GM18502 (cell line): ENCODE results near the gene PLEKHN1.

Experiments used
- ATAC-seq: cut with Tn5 transposase; IDR thresholded peaks from one replicate; pipeline ENCODE4 v1.9.1; 2021; ENCODE audit warnings: mild to moderate bottlenecking; ENCODE audit not compliant: unreplicated experiment, poor library complexity

Gene PLEKHN1, protein sequence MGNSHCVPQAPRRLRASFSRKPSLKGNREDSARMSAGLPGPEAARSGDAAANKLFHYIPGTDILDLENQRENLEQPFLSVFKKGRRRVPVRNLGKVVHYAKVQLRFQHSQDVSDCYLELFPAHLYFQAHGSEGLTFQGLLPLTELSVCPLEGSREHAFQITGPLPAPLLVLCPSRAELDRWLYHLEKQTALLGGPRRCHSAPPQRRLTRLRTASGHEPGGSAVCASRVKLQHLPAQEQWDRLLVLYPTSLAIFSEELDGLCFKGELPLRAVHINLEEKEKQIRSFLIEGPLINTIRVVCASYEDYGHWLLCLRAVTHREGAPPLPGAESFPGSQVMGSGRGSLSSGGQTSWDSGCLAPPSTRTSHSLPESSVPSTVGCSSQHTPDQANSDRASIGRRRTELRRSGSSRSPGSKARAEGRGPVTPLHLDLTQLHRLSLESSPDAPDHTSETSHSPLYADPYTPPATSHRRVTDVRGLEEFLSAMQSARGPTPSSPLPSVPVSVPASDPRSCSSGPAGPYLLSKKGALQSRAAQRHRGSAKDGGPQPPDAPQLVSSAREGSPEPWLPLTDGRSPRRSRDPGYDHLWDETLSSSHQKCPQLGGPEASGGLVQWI

DNA sequence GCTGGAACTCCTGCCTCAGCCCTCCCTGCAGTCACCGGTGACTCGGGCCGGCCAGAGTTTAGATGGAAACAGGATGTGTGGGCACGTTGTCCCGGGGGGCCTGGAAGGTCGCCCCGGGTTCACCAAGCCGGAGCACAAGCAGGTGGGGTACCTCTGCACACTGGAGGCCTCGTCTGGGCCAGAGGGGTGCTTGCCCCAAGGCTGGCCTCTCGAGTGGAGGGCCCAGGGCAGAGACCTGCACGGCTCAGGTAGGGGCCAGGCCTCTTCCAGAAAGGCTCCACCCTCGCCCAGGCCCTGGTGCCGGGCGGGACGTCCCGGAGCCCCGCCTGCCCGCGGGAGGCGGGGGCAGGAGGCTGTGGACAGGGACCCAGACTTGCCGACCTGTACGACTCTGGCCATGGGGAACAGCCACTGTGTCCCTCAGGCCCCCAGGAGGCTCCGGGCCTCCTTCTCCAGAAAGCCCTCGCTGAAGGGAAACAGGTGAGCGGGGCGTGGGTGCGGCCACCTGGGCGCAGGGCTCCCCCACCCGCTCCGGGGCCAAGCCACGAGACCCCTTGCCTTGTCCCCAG, at the start of gene PLEKHN1:
TSS of gene PLEKHN1 (plus strand) at position 348 of the 569 bp plus-strand sequence. CDS start at position 398, 50 bp downstream.
- peak; percentile 45 for ATAC-seq

GRCh38 chr1:917076-917459, 49.2 kb upstream of the PLEKHN1 start:
- ATAC-seq, result no peak

- ATAC-seq, result no peak
These were observed 48.7 kb upstream of the PLEKHN1 start for GRCh38 chr1:917466-918091.

- no peak for ATAC-seq
These were observed 47.9 kb upstream of the PLEKHN1 start for GRCh38 chr1:918353-918752.

DNA sequence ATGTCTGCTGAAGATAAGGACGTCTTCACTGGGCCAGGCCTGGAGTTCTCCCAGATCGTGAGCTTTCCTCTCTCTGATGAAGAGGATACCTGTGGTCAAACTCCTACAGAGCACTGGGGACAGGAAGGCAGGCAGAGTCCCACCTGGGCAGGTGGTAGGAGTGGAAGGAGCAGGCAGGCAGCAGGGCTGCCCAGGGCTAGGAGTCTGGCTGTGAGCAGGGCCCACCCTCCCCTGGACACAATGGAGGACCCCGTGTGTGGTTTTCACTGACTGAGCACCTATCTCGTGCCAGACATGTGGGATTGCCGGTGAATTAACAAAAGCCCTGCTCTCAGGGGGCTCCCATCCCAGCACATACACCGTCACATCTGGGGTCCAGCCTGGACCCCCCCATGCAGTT, 47.4 kb upstream of the PLEKHN1 start:
- no peak for ATAC-seq

DNA sequence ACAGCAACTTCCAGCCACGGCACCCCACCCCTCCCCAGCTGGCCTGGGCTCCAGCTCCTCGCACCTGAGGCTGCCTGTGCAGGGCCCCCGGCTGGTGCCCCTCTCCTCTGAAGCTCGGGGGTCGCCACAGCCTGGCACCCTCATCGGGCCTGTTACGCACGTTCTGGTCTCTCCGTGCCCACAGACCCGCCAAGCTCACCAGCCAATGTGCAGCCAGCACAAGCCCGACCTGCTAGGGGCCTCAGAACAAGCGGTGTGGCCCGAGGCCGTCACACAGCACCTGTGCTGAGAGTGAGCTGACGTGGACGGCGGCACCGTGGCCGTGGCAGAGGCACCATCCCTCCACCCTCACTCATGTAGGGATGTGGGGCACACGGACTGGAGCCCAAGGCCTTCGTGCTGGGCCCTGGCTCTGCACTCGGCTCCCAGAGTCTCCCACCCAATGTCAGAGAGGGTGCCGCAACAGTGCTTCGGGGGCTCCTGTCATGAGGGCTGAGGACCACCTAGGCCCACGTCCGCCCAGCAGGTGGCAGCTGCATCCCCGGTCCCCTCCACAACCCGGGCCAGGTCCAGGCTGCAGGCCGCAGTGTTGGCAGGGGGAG, 46.9 kb upstream of the PLEKHN1 start:
- ATAC-seq, result no peak

- ATAC-seq, result no peak
These were observed 46.3 kb upstream of the PLEKHN1 start for GRCh38 chr1:920010-920409.

DNA sequence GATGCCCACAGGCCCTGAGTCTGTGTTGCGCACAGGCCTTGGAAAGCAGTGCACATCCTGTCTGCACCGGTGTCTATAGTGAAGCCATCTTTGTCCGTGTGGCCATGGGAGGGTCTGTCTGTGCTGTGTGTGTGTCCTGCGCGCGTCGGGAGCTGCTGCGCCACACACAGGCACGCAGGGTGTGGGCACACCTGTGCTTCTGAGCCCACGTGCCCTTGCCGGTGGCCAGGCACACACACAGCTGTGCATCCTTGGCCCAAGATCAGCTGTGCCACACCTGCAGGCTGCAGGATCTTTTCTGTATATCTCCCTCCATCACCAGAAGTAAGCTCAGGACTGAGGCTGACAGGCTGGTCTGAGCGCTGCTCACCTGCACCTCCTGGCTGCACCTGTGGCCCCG, 45.8 kb upstream of the PLEKHN1 start:
- ATAC-seq, result no peak

DNA sequence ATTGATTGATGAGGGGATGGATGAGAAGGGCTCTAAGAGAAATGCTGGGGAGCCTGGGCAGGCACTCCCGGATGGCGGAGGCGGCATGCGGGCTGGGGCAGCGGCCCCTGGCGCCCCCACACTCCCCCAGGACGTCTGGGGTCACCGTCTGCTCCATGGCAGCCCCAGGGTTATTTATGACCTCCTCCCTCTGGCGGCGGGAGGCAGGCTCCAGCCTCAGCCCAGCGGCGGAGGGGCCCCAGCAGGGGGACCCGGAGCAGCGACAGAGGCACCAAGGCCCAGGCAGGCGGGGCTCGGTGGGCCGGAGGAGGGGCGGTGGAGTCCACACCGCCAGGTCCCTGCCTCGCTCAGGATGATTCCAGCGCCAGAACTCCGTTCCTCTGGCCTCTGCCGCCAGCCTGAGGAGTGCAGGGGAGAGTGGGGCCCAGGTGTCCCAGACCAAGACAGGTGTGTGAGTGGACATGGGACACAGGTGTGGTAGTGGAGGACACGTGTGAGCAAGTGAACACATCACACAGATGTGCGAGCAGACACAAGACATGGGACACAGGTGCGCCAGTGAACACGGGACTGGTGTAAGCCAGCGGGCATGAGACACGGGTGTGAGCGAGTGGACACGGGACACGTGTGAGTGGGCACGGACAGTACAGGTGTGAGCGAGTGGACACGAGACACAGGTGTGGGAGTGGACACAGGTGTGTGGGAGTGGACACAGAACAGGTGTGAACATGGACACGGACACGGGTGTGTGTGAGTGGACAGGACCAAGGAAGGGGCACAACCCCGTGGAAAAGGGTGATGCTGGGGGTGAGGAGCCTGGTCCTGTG, 45.1 kb upstream of the PLEKHN1 start:
- no peak for ATAC-seq

DNA sequence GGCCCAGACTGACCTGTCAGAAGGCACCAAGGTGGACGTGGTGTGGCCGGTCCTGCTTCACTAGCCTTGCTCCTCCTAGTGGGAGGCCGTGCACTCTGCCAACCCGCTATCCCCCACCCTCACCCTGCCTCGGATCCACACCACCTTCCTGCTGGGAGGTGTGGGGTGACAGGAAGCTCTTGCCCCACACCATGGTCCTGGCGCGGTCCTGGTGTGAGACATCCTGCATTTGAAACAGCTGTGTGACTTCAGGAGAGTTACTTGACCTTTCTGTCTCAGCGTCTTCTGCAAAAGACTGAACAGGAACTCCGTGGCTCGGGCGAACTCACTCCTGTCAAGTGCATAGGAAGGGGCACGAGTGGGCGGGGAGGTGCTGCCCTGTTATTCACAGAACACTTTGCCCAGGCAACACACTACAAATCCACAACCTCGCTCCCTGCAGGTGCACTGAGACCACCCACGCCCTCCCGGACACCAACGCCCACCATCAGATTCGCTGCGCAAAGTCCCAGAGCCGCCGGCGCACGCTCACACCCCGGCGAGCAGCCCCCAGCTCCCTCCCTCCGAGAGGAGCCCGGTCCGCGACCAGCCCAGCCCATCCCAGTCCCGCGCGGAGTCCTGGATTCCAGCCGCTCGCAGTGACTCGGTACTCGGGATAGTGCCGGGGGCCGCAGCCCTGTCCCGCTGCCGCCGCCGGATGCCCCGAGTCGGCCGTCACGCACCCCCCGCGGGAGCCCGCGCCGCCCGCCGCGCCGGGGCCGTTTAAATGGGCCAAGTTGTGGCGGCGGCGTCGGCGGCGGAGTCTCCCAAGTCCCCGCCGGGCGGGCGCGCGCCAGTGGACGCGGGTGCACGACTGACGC, 42.9 kb upstream of the PLEKHN1 start, which contains the start of gene SAMD11:
TSS of gene SAMD11 (plus strand) at position 793 of the 860 bp plus-strand sequence. CDS start 509 bp downstream, outside the sequence.
- ATAC-seq, result no peak

- no peak for ATAC-seq
These were observed 42.2 kb upstream of the PLEKHN1 start for GRCh38 chr1:923991-924655.

DNA sequence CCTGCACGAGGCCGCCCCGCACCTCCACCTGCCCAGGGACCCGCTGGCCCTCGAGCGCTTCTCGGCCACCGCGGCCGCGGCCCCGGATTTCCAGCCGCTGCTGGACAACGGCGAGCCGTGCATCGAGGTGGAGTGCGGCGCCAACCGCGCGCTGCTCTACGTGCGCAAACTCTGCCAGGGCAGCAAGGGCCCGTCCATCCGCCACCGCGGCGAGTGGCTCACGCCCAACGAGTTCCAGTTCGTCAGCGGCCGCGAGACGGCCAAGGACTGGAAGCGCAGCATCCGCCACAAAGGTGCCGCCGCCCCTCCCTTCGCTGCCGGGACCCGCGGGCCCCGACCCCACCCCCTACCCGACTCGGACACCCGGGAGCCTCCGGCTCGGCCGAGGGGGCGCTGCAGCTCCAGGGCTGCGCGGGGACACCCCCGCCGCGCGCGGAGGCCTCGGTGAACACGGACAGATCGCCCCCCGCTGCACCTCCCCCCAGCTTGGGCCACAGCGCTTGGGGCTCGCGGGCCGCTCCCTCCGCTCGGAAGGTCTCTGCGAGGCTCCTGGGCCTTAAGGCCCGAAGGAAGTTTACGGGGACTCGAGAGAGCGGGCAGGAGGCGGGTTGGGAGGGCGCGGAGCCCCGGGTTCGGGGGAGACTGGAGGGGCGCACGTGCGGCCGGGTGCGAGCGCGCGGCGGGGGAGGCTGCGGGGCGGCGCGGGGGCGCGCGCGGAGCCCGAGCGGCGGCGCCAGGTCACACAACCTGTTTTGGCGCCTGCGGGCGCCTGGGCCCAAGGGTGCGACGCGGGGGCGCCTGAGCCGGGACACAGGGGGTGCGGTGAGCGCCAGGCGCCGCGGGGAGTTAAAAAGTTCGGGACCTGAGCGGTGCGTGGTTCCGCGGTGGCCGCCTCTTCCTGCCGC, 41.4 kb upstream of the PLEKHN1 start:
- ATAC-seq, result no peak

- ATAC-seq, result no peak
These were observed 40.5 kb upstream of the PLEKHN1 start for GRCh38 chr1:925561-926421.

DNA sequence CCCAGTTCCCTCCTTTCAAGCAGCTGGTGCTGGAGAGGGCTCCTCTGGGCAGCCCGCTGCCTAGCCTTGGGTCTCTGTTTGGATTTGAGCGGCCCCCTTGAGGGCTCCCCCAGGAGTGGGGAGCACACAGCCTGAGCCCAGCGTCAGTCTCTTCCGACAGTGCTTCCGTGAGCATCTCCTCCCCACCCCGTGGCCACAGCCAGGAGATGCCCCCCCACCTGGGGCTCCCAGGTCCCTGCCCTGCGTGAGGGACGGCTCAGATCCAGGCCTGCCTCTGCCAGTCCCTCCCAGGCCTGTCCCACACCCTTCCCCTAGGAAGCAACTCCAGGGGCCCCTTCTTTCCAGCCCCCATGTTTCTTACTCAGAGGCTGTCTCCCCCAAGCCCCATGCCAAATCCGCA, 39.0 kb upstream of the PLEKHN1 start:
- no peak for ATAC-seq

- ATAC-seq, result no peak
These were observed 38.5 kb upstream of the PLEKHN1 start for GRCh38 chr1:927748-928147.
